D341Med (cell line): ENCODE data around the gene LMO7.

Source experiments
- DNase-seq: peaks from one replicate; pipeline ENCODE4 v3.0.0; 2012; ENCODE audit warnings: low spot score

The LMO7 gene

GRCh38 chr13:75801388-75801945 is 165.3 kb downstream of the LMO7 start:
- DNase-seq: no peak

GRCh38 chr13:75802161-75802560 is 166.0 kb downstream of the LMO7 start:
- DNase-seq: no peak

- DNase-seq: no peak
Observed at GRCh38 chr13:75803164-75803611, 167.1 kb downstream of the LMO7 start.

- DNase-seq: no peak
Observed at GRCh38 chr13:75804054-75804453, 167.9 kb downstream of the LMO7 start.

GRCh38 chr13:75804605-75805004 is 168.5 kb downstream of the LMO7 start:
- no peak for DNase-seq

- DNase-seq: no peak
Observed at GRCh38 chr13:75806117-75806516, 170.0 kb downstream of the LMO7 start.

GRCh38 chr13:75811361-75811760 is 175.2 kb downstream of the LMO7 start:
- DNase-seq: no peak

- no peak for DNase-seq
Observed at GRCh38 chr13:75811841-75812240, 175.7 kb downstream of the LMO7 start.

GRCh38 chr13:75812751-75813181 is 176.6 kb downstream of the LMO7 start:
- no peak for DNase-seq

GRCh38 chr13:75813323-75813722 is 177.2 kb downstream of the LMO7 start:
- DNase-seq: no peak

GRCh38 chr13:75818179-75818967 is 182.2 kb downstream of the LMO7 start:
- DNase-seq: no peak

- no peak for DNase-seq
Observed at GRCh38 chr13:75818968-75819225, 182.8 kb downstream of the LMO7 start.

GRCh38 chr13:75825161-75825560 is 189.0 kb downstream of the LMO7 start:
- DNase-seq: no peak

GRCh38 chr13:75825594-75825993 is 189.5 kb downstream of the LMO7 start:
- DNase-seq: no peak

GRCh38 chr13:75826391-75826790 is 190.3 kb downstream of the LMO7 start:
- no peak for DNase-seq

GRCh38 chr13:75829830-75830229 is 193.7 kb downstream of the LMO7 start:
- DNase-seq: no peak

GRCh38 chr13:75830842-75831241 is 194.7 kb downstream of the LMO7 start:
- DNase-seq: no peak

GRCh38 chr13:75831389-75831788 is 195.3 kb downstream of the LMO7 start:
- no peak for DNase-seq

GRCh38 chr13:75832812-75833211 is 196.7 kb downstream of the LMO7 start:
- no peak for DNase-seq

GRCh38 chr13:75836441-75836840 is 200.3 kb downstream of the LMO7 start:
- DNase-seq: no peak

GRCh38 chr13:75838366-75839005 is 202.4 kb downstream of the LMO7 start:
- DNase-seq: no peak

- no peak for DNase-seq
Observed at GRCh38 chr13:75839406-75839805, 203.3 kb downstream of the LMO7 start.

- no peak for DNase-seq
Observed at GRCh38 chr13:75841905-75842304, 205.8 kb downstream of the LMO7 start.

GRCh38 chr13:75843074-75843473 is 206.9 kb downstream of the LMO7 start:
- DNase-seq: no peak
